Type B pancreatic cell (in vitro differentiated cells): ENCODE measurements around the gene CUX1. TPM values are rescaled to one million over a fixed set of nuclear protein-coding genes. Genes with fewer than 3 reads are reported as not detected.

Source experiments
- DNase-seq: peaks from one replicate; pipeline ENCODE4 v3.0.0; 2021; ENCODE audit warnings: mixed read lengths; ENCODE audit not compliant: unreplicated experiment; ENCODE audit errors: extremely low spot score
- H3K27ac Mint-ChIP-seq: 2 replicates; pipeline ENCODE4 v1.8.0; 2021; ENCODE audit warnings: mild to moderate bottlenecking, mixed read lengths
- H3K27me3 Mint-ChIP-seq: 2 replicates; pipeline ENCODE4 v1.8.0; 2021; ENCODE audit warnings: mixed read lengths
- H3K36me3 Mint-ChIP-seq: 2 replicates; pipeline ENCODE4 v1.8.0; 2021; ENCODE audit warnings: mixed read lengths
- H3K4me1 Mint-ChIP-seq: one replicate; pipeline ENCODE4 v1.8.0; 2021; ENCODE audit warnings: mixed read lengths; ENCODE audit not compliant: unreplicated experiment
- H3K4me3 Mint-ChIP-seq: 2 replicates; pipeline ENCODE4 v1.8.0; 2021; ENCODE audit warnings: mild to moderate bottlenecking, mixed read lengths
- H3K9me3 Mint-ChIP-seq: 2 replicates; pipeline ENCODE4 v1.8.0; 2021; ENCODE audit warnings: mixed read lengths
- CTCF ChIP-seq: fragments of 200-600 bp; sonication (generic); conservative IDR thresholded peaks from 2 replicates; pipeline ENCODE4 v1.5.0; 2021; ENCODE audit warnings: antibody characterized with exemption, mild to moderate bottlenecking
- total RNA-seq: library from RNA; stranded (reverse); gene quantifications from 2 replicates; pipeline ENCODE4 v1.2.1, GENCODE V29; 2021; ENCODE audit warnings: low replicate concordance

The CUX1 gene
- total RNA-seq, 1 donor from 2014 or later: 76.4 TPM

- H3K4me1 Mint-ChIP-seq: peaks cover 5% of the 10 kb centered on the region
- no peaks in the 10 kb centered on the region for H3K27me3 Mint-ChIP-seq
- DNase-seq: no peak
- peaks cover 3% of the 10 kb centered on the region for H3K9me3 Mint-ChIP-seq
- no peak overlapping the region for H3K4me3 Mint-ChIP-seq
- peaks cover 36% of the 10 kb centered on the region for H3K36me3 Mint-ChIP-seq
- H3K27ac Mint-ChIP-seq: no peak overlapping the region
- TF ChIP-seq CTCF: no peak
Measured at GRCh38 chr7:102073931-102074880, 256.8 kb downstream of the CUX1 start.

GRCh38 chr7:102075126-102075525, 257.7 kb downstream of the CUX1 start:
- Mint-ChIP-seq H3K27me3 (no peaks in the 10 kb centered on the region), H3K36me3 (peaks cover 29% of the 10 kb centered on the region), H3K27ac (peak overlapping the region; percentile 63), H3K4me3 (no peak overlapping the region), H3K4me1 (peaks cover 14% of the 10 kb centered on the region), H3K9me3 (peaks cover 3% of the 10 kb centered on the region)
- no peak for DNase-seq
- no peak for TF ChIP-seq CTCF

- no peak for TF ChIP-seq CTCF
- no peaks in the 10 kb centered on the region for H3K27me3 Mint-ChIP-seq
- peaks cover 24% of the 10 kb centered on the region for H3K36me3 Mint-ChIP-seq
- H3K27ac Mint-ChIP-seq: peak overlapping the region; percentile 63
- DNase-seq: no peak
- H3K4me1 Mint-ChIP-seq: peaks cover 20% of the 10 kb centered on the region
- peaks cover 3% of the 10 kb centered on the region for H3K9me3 Mint-ChIP-seq
- no peak overlapping the region for H3K4me3 Mint-ChIP-seq
Measured at GRCh38 chr7:102075553-102076135, 258.2 kb downstream of the CUX1 start.

- Mint-ChIP-seq H3K36me3 (peaks cover 31% of the 10 kb centered on the region), H3K9me3 (no peaks in the 10 kb centered on the region), H3K27me3 (no peaks in the 10 kb centered on the region), H3K27ac (peak overlapping the region; percentile 50), H3K4me1 (peaks cover 24% of the 10 kb centered on the region), H3K4me3 (no peak overlapping the region)
- DNase-seq: no peak
- TF ChIP-seq CTCF: no peak
Measured at GRCh38 chr7:102077081-102077480, 259.7 kb downstream of the CUX1 start.

GRCh38 chr7:102079140-102080018, 262.0 kb downstream of the CUX1 start:
- DNase-seq: no peak

More at GRCh38 chr7:102079140-102080018, 262.0 kb downstream of the CUX1 start:
- peak overlapping the region; percentile 24 for H3K27ac Mint-ChIP-seq
- H3K27me3 Mint-ChIP-seq: no peaks in the 10 kb centered on the region
- H3K4me3 Mint-ChIP-seq: peak overlapping the region; percentile 39
- no peak for TF ChIP-seq CTCF
- peaks cover 4% of the 10 kb centered on the region for H3K9me3 Mint-ChIP-seq
- peaks cover 24% of the 10 kb centered on the region for H3K4me1 Mint-ChIP-seq
- peaks cover 26% of the 10 kb centered on the region for H3K36me3 Mint-ChIP-seq
